HG02588 (cell line): ENCODE data around the gene FCHSD2.
"Not testable (repeated sequence)": the region's sequence is repeated elsewhere in the genome, so short reads cannot be mapped to it uniquely, and the experiment has no call there.

ENCODE experiments used
- ATAC-seq: cut with Tn5 transposase; IDR thresholded peaks from one replicate; pipeline ENCODE4 v1.9.1; 2021; ENCODE audit warnings: mild to moderate bottlenecking, moderate library complexity; ENCODE audit not compliant: unreplicated experiment

Gene FCHSD2

GRCh38 chr11:73126804-73127480, 15.2 kb downstream of the FCHSD2 start:
- ATAC-seq = no peak

- no peak for ATAC-seq
Observed at GRCh38 chr11:73124800-73125199, 17.3 kb downstream of the FCHSD2 start.

- ATAC-seq = not testable (repeated sequence)
Observed at GRCh38 chr11:73123892-73124291, 18.2 kb downstream of the FCHSD2 start.

- ATAC-seq = no peak
Observed at GRCh38 chr11:73121692-73122091, 20.4 kb downstream of the FCHSD2 start.

- no peak for ATAC-seq
Observed at GRCh38 chr11:73117071-73117470, 25.0 kb downstream of the FCHSD2 start.

GRCh38 chr11:73116636-73117035, 25.5 kb downstream of the FCHSD2 start:
- ATAC-seq = no peak

- ATAC-seq = no peak
Observed at GRCh38 chr11:73114835-73115220, 27.3 kb downstream of the FCHSD2 start.

- ATAC-seq = no peak
Observed at GRCh38 chr11:73114110-73114834, 27.8 kb downstream of the FCHSD2 start.

- ATAC-seq = no peak
Observed at GRCh38 chr11:73113426-73113825, 28.7 kb downstream of the FCHSD2 start.

- no peak for ATAC-seq
Observed at GRCh38 chr11:73107597-73107996, 34.5 kb downstream of the FCHSD2 start.

GRCh38 chr11:73106347-73106746, 35.8 kb downstream of the FCHSD2 start:
- no peak for ATAC-seq

GRCh38 chr11:73100578-73100977, 41.5 kb downstream of the FCHSD2 start:
- no peak for ATAC-seq

GRCh38 chr11:73099512-73100266, 42.4 kb downstream of the FCHSD2 start:
- no peak for ATAC-seq

- no peak for ATAC-seq
Observed at GRCh38 chr11:73095613-73096012, 46.5 kb downstream of the FCHSD2 start.

- no peak for ATAC-seq
Observed at GRCh38 chr11:73091521-73092305, 50.4 kb downstream of the FCHSD2 start.

GRCh38 chr11:73087730-73088129, 54.4 kb downstream of the FCHSD2 start:
- ATAC-seq = no peak

GRCh38 chr11:73085189-73085875, 56.8 kb downstream of the FCHSD2 start:
- ATAC-seq = no peak

GRCh38 chr11:73078631-73079030, 63.5 kb downstream of the FCHSD2 start:
- no peak for ATAC-seq

GRCh38 chr11:73077454-73077853, 64.7 kb downstream of the FCHSD2 start:
- ATAC-seq = no peak

GRCh38 chr11:73074319-73074718, 67.8 kb downstream of the FCHSD2 start:
- ATAC-seq = no peak
